A549 (cell line): ENCODE data around the gene MBOAT2. TPM values are rescaled to one million over a fixed set of nuclear protein-coding genes. Genes with fewer than 3 reads are reported as not detected.
A peak's percentile ranks its signal among the peaks of the same experiment; 100 is the strongest.

Source experiments
- ATAC-seq, 2 experiments: fragments of 200-7000 bp in 1 of 2; fragments of >200 bp in 1 of 2; cut with Nextera tagmentation in 1 of 2; cut with Tn5 transposase in 1 of 2; 3 replicates each; pipeline versions ENCODE4 v1.8.0 to v1.9.1; 2018 to 2020; ENCODE audit warnings: mild to moderate bottlenecking in 1 of 2, moderate library complexity in 1 of 2
- CTCF ChIA-PET: fragments of 300-600 bp; sonication (Branson Sonifier 250); formaldehyde crosslinking; extraction: SDS; loops from one replicate; lab custom pipeline; 2021; ENCODE audit warnings: antibody characterized with exemption, inconsistent platforms; lab: Yijun Ruan, JAX
- POLR2A ChIA-PET: fragments of 350-600 bp; formaldehyde crosslinking; extraction: SDS; loops from one replicate; lab custom pipeline; 2021; ENCODE audit warnings: antibody characterized with exemption, inconsistent platforms; lab: Yijun Ruan, JAX
- DNase-seq, 2 experiments: peaks; one replicate each; pipeline versions ENCODE4 v3.0.0 to v3.0.0-alpha.2; 2011 to 2016; ENCODE audit warnings: low read depth in 1 of 2, low spot score in 1 of 2
- FAIRE-seq: peaks from 2 replicates; lab custom pipeline; 2011; peaks lifted over from hg19 to GRCh38; lab: Jason Lieb, UNC
- H3K27ac ChIP-seq, 2 experiments: fragments of >200 bp; sonication (Bioruptor Twin); formaldehyde crosslinking; 3 replicates each; pipeline ENCODE4 v1.5.1; 2016 to 2017
- H3K4me1 ChIP-seq: fragments of >200 bp; sonication (Bioruptor Twin); formaldehyde crosslinking; 3 replicates; pipeline ENCODE4 v1.6.1; 2016
- H3K4me2 ChIP-seq: fragments of >200 bp; sonication (Bioruptor Twin); formaldehyde crosslinking; 3 replicates; pipeline ENCODE4 v1.6.1; 2016
- H3K4me3 ChIP-seq: fragments of >200 bp; sonication (Bioruptor Twin); formaldehyde crosslinking; 3 replicates; pipeline ENCODE4 v1.5.1; 2016
- H3K9me3 ChIP-seq: fragments of >200 bp; sonication (Bioruptor Twin); formaldehyde crosslinking; 3 replicates; pipeline ENCODE4 v1.6.1; 2016
- ATOH8 ChIP-seq: fragments of 250-450 bp; sonication (Bioruptor Pico); IDR thresholded peaks from 2 replicates; pipeline ENCODE4 v1.5.0; 2020; ENCODE audit warnings: low read depth, mild to moderate bottlenecking, moderate library complexity
- BCL3 ChIP-seq: fragments of >200 bp; sonication (Bioruptor Twin); formaldehyde crosslinking; IDR thresholded peaks from 3 replicates; pipeline ENCODE4 v1.6.1; 2016
- BHLHE40 ChIP-seq: IDR thresholded peaks from 2 replicates; pipeline ENCODE4 v1.6.1; 2012; ENCODE audit warnings: low read depth, low read length, inconsistent platforms
- CBX2 ChIP-seq: fragments of 200-600 bp; sonication (generic); IDR thresholded peaks from 2 replicates; pipeline ENCODE4 v1.6.1; 2016; ENCODE audit warnings: low read depth, mild to moderate bottlenecking, borderline replicate concordance
- CHD2 ChIP-seq: fragments of 150-350 bp; IDR thresholded peaks from 2 replicates; pipeline ENCODE4 v1.6.1; 2014; ENCODE audit warnings: low read length; ENCODE audit not compliant: partially characterized antibody
- CHD4 ChIP-seq: fragments of 200-600 bp; sonication (generic); IDR thresholded peaks from 2 replicates; pipeline ENCODE4 v1.6.1; 2016; ENCODE audit warnings: antibody characterized with exemption, mild to moderate bottlenecking, borderline replicate concordance
- E2F6 ChIP-seq: IDR thresholded peaks from 2 replicates; pipeline ENCODE4 v1.6.1; 2012; ENCODE audit warnings: low read depth, borderline replicate concordance
- ELK1 ChIP-seq: fragments of 150-350 bp; IDR thresholded peaks from 2 replicates; pipeline ENCODE4 v1.6.1; 2014; ENCODE audit warnings: low read depth, mild to moderate bottlenecking, low read length
- FOXS1 ChIP-seq: fragments of 250-450 bp; sonication (Bioruptor Pico); IDR thresholded peaks from 2 replicates; pipeline ENCODE4 v1.5.0; 2020; ENCODE audit warnings: mild to moderate bottlenecking, moderate library complexity
- HES2 ChIP-seq: fragments of >200 bp; sonication (Bioruptor Twin); formaldehyde crosslinking; IDR thresholded peaks from 2 replicates; pipeline ENCODE4 v1.6.1; 2016
- MAX ChIP-seq: IDR thresholded peaks from 2 replicates; pipeline ENCODE4 v1.6.1; 2012
- NPAS2 ChIP-seq: fragments of 250-450 bp; sonication (Bioruptor Pico); IDR thresholded peaks from 2 replicates; pipeline ENCODE4 v1.8.0; 2022; ENCODE audit warnings: mild to moderate bottlenecking, moderate library complexity, borderline replicate concordance
- PHF8 ChIP-seq: fragments of 200-600 bp; sonication (generic); IDR thresholded peaks from 2 replicates; pipeline ENCODE4 v1.6.1; 2016; ENCODE audit warnings: low read depth, mild to moderate bottlenecking, antibody characterized with exemption, moderate library complexity, borderline replicate concordance
- RAD21 ChIP-seq, 2 experiments: fragments of >200 bp in 1 of 2; sonication (Bioruptor Twin) in 1 of 2; formaldehyde crosslinking in 1 of 2; IDR thresholded peaks in 1 of 2; conservative IDR thresholded peaks in 1 of 2; 2 replicates in 1 of 2; 3 replicates in 1 of 2; pipeline ENCODE4 v1.6.1; 2012 to 2018; ENCODE audit warnings: inconsistent platforms in 1 of 2
- RARB ChIP-seq: fragments of 250-450 bp; sonication (Bioruptor Pico); IDR thresholded peaks from 2 replicates; pipeline ENCODE4 v1.8.0; 2021; ENCODE audit warnings: mild to moderate bottlenecking, moderate library complexity
- REST ChIP-seq: fragments of 200-600 bp; sonication (generic); IDR thresholded peaks from 2 replicates; pipeline ENCODE4 v1.6.1; 2016; ENCODE audit warnings: antibody characterized with exemption, mild to moderate bottlenecking, moderate library complexity
- TFCP2L1 ChIP-seq: fragments of 250-450 bp; sonication (Bioruptor Pico); IDR thresholded peaks from 2 replicates; pipeline ENCODE4 v1.5.0; 2021; ENCODE audit warnings: mild to moderate bottlenecking
- TP53 ChIP-seq: fragments of 250-450 bp; sonication (Bioruptor Pico); IDR thresholded peaks from 2 replicates; pipeline ENCODE4 v1.5.0; 2021; ENCODE audit warnings: mild to moderate bottlenecking, moderate library complexity
- ZNF302 ChIP-seq: fragments of 250-450 bp; sonication (Bioruptor Pico); IDR thresholded peaks from 2 replicates; pipeline ENCODE4 v1.9.0; 2021; ENCODE audit warnings: inconsistent platforms, mild to moderate bottlenecking, moderate library complexity
- WGBS: methylation state at CpG from one replicate; pipeline ENCODE4 v1.1.6; 2017; ENCODE audit errors: missing lambda C conversion rate; 5-methylcytosine and 5-hydroxymethylcytosine counted together
- polyA plus RNA-seq, 4 experiments: library from polyadenylated mRNA; depleted of rRNA in 3 of 4; stranded (reverse); fragments of >200 nt; fragmentation: RNase III in 1 of 4; extraction: RNeasy Plus Mini Kit Qiagen cat#74134 plus additional on column Dnase treatment in 1 of 4; gene quantifications; 2 replicates in 3 of 4; 3 replicates in 1 of 4; pipeline ENCODE4 v1.2.3, GENCODE V29; 2011 to 2017

Gene MBOAT2
- polyA plus RNA-seq, 2 of the 4 experiments (the other 2 are of a cell fraction) = 33.1 to 33.3 TPM

- CTCF ChIA-PET = interaction anchor here (1.4 kb wide), 1 partner anchor 11 kb away, joined by 5 read pairs; no protein-coding TSS in a partner anchor
- 0 out of 6 replicates have a peak, but pooled peaks of 1 of the 2 experiments have one; percentile 24 for ATAC-seq
Measured at GRCh38 chr2:9033385-9034168, 30.1 kb upstream of the MBOAT2 start.

GRCh38 chr2:9032536-9033255 is 29.2 kb upstream of the MBOAT2 start:
- peaks cover 5% of the 10 kb centered on the region; the same call in 2 of the 3 replicates for H3K4me1 ChIP-seq
- no peaks in the 10 kb centered on the region for H3K9me3 ChIP-seq
- ChIA-PET POLR2A (no interaction called here), CTCF (no interaction called here)
- FAIRE-seq = no peak
- H3K27ac ChIP-seq = no peak overlapping the region
- WGBS = 84% methylated on average over 3 of the region's 3 CpGs
- no peak overlapping the region for H3K4me2 ChIP-seq
- DNase-seq = no peak
- TF ChIP-seq BHLHE40 = no peak
- TF ChIP-seq NPAS2 (CRISPR knock-in tag) = no peak
- no peak for TF ChIP-seq HES2
- TF ChIP-seq RAD21 (conservative IDR thresholded peaks at IDR 0.05 in 1 of 2, IDR thresholded peaks at IDR 0.05 in 1 of 2) = no peak
- TF ChIP-seq REST = no peak
- no peak for TF ChIP-seq TFCP2L1 (CRISPR knock-in tag)
- no peak for TF ChIP-seq RARB (CRISPR knock-in tag)
- TF ChIP-seq PHF8 = no peak
- TF ChIP-seq CBX2 = no peak
- TF ChIP-seq E2F6 = no peak
- TF ChIP-seq MAX = no peak
- TF ChIP-seq ELK1 = no peak
- no peak for TF ChIP-seq ATOH8 (CRISPR knock-in tag)
- no peak for TF ChIP-seq CHD2
- TF ChIP-seq CHD4 = no peak
- TF ChIP-seq ZNF302 = no peak
- no peak for ATAC-seq
- no peak overlapping the region for H3K4me3 ChIP-seq

More at GRCh38 chr2:9033385-9034168, 30.1 kb upstream of the MBOAT2 start:
- POLR2A ChIA-PET = no interaction called here
- no peak overlapping the region for H3K4me3 ChIP-seq
- peaks cover 5% of the 10 kb centered on the region; the same call in 2 of the 3 replicates for H3K4me1 ChIP-seq
- H3K27ac ChIP-seq = no peak overlapping the region
- FAIRE-seq (no peak), DNase-seq (no peak)
- H3K4me2 ChIP-seq = no peak overlapping the region
- TF ChIP-seq FOXS1 (CRISPR knock-in tag) (no peak), TP53 (CRISPR knock-in tag) (no peak), CBX2 (no peak), BCL3 (no peak)
- WGBS = 80% methylated on average over 7 of the region's 7 CpGs
- no peaks in the 10 kb centered on the region for H3K9me3 ChIP-seq
